NCI-H526 (cell line): ENCODE data around the gene GABBR2.
A peak's percentile ranks its signal among the peaks of the same experiment; 100 is the strongest.

Source experiments
- DNase-seq, 2 experiments: peaks; one replicate each; lab custom pipeline; 2025; lab: John Stamatoyannopoulos, UW

Gene GABBR2

DNA sequence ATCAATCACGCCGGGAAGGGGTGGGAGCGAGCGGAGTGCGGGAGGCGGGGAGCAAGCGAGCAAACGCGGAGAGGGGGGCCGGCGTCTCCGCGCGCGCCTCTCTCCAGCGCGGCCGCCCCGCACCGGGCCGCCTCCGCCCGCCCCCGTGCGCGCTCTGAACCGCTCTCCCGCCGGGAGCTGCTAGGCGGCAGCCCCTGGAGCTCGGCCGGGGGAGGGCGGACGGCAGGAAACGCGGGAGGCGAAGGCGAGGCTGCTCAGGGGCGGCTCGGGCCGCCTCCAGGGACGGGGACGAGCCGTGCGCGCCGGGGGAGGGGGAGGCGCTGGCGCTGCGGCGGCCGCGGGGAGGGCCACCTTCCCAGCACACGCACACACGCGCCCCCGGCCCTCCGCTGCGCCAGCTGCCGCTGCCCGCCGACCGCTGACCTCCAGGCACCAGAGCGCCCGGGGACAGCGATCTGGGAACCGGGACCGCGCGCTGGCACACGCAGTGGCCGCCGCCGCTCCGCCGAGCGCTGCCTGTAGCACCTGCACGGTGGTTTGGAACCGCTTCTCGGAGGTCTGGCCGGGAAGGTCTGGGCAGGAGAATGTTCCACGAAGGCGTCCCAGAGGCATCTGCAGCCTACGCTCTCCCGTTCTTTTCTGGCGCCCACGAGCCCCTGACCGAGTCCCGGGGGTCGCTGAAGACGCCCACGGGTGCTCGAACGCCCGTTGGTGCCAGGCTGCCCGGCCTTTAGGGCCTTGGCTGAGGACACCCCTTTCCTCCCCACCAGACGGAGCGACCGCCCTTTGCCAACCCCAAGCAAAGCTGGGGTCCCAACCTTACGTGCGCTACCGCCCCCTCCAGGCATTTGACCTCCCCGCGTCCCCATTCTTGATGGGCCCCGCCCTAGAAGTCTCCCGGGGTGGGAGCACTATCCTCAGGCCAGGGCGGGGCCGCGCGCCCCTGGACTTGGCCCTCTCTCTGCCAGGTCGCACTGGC is at the start of gene GABBR2:
Gene GABBR2, minus strand, starts transcription at position 3 of the 979 bp plus-strand sequence. CDS start 198 bp downstream, outside the sequence.
- peak in 1 of 2 experiments; percentile 48 for DNase-seq

DNA sequence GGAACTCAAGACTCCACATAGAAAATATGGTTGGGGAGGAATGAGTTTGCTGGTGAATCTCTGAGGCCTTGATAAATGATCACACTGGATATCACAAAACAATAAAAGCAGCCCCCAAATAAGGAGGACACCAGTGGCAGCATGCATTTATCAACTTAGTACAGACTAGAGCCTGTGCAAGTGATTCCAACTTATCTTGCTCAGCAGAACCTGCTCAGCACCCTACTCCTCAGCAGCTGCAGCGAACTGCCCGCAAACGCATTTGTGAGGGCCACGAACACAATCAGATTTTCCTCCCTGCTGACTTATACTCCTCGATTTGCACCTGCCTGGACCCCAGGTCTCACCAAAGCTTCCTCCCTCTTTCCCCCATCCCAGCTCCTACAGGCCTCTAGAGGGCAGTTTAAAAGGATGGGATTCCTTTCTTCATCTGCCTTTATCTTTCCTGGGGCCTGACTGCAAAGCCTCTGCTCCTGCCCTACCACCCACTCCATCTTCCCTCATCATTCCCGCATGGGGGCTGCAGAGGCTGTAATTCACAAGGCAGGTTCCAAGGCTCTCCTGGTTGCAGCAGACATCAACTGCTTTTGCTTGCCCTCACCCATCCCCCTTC is 46.4 kb upstream of the GABBR2 start:
- peak in 1 of 2 experiments; percentile 4 for DNase-seq

DNA sequence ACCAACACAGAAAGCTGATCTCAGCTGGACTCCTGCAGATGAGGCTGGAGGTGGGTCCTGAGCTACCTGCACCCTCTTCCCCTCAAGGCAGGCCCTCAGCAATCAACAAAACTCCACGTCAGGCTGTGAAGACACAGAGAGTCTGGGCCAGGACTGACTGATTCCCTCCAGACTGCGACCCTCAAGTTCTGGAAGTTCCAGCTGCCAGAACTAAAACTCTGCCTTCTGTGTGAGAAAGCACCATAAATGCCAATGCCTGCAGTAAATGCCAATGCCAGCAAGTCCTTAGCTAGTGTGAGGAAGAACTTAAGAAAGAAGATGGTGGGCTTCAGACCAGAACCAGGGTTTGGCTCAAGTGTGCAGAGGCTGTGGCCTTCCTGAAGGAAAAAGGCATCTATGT is 42.5 kb upstream of the GABBR2 start:
- DNase-seq: no peak

DNA sequence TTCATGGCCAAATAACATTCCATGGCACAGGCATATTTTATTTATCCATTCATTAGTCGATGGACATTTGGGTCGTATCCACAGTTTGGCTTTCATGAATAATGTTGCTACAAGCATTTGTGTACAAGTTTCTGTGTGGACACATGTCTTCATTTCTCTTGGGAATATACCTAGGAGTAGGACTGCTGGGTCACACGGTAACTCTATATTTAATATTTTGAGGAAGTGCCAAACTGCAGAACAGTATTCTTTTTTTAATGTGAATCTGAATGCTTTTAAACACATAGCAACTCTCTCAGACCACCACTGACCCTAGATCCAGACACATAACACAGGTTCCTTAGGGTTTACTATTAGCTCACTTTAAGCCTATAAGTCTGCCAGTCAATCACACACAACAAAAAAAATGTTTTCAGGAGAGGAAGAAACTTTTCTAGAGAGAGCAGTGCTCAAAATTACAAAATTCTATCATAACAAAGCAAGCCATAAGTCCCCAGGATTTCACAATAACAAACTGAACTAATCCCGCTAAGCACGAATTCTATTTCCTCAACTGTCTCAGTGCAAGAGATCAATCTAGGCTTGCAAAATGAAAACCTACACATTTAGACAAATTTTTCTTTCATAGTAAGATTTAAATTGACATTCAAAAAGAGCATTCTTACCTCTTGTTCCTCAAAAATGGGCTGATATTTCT is 41.8 kb upstream of the GABBR2 start:
- no peak for DNase-seq

DNA sequence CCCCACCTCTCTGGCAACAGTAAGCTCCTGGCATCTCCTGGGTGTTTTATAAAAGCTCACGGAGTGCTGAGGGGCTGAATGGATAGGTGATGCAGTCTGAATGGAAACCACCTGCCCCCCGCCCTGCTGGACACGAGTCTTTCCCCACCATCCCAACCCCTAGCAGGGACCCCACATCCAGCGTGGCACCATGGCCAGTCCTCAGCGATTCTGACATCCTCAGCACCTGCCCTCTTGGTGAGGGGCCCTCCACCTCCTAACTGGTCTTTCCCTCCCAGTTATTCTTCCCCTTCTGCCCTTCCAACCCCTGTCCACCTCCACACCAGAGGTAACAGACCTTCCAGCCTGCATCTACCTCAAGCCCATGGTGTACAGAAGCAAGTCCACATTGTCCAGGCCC is 38.7 kb upstream of the GABBR2 start:
- DNase-seq: no peak

DNA sequence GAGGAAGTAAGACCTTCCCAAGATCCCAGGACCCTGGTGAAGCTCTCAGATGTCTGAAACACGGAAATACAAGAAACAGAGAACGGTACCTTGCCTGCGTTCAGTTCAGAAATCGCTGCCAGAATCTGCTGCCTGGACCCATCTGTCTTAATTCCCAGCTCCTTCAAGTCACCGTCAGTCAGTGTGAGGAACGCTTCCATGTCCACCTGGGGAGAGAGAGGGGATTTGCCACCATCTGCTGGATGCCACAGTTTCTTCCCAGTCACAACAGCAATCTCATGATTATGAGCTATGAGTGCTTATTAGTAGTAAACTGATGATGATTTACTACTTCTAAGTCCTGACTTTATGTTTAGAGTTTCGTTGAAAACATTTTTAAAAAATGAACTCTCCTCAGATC is 36.7 kb upstream of the GABBR2 start:
- DNase-seq: no peak

DNA sequence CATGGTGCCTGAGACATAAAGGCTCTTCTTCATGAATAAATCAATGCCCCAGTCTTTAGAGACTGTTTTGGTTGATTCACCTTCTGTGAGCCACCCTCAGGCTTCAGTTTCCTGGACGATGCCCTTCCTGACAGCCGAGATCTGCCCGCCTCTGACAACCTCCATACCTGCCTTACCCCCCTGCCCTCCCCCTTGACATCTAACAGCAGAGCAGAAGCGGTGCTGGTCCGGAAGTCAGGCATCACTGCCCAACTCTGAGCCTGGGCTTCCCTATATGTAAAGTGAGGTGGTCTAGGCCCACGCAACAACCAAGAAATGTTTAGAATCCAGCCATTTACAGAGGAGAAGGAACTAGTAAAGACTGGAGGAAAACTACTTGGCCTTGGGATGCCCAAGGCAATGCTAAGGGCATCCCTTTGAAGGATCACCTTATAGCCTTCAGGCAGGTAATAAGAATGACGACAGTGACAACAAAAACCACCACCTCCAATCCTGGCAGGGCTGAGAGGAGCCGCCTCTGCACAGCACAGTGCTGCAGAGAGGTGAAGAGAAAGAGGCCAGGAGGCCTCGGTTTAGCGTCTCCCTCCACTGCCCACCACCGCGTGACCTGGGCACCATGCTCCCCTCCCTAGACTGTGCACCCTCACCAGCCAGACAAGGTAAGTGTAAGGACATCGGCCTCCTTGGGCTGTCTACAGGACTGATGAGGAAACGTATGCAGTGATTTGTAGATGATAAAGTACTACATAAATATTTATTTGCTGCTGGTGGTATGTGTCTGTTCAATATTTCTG is 35.3 kb upstream of the GABBR2 start:
- DNase-seq: no peak

DNA sequence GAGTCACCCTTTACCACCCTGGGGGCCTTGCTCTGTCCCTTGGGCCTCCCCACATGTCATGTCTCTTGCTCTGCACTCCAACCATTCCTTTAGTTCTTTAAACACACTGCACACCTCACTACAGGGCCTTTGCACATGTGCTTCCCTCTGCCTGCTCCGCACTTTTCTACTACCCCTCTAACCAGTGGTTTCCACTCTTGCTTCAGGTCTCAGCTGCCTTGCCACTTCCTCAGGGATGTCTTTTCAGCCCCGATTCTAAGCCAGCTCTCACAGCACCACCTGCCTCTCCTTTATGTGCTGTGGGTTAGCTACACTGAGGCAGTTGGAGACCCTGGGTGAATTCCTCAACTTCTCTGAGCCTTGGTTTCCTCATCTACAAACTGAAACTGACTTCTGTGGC is 34.6 kb upstream of the GABBR2 start:
- DNase-seq: no peak

DNA sequence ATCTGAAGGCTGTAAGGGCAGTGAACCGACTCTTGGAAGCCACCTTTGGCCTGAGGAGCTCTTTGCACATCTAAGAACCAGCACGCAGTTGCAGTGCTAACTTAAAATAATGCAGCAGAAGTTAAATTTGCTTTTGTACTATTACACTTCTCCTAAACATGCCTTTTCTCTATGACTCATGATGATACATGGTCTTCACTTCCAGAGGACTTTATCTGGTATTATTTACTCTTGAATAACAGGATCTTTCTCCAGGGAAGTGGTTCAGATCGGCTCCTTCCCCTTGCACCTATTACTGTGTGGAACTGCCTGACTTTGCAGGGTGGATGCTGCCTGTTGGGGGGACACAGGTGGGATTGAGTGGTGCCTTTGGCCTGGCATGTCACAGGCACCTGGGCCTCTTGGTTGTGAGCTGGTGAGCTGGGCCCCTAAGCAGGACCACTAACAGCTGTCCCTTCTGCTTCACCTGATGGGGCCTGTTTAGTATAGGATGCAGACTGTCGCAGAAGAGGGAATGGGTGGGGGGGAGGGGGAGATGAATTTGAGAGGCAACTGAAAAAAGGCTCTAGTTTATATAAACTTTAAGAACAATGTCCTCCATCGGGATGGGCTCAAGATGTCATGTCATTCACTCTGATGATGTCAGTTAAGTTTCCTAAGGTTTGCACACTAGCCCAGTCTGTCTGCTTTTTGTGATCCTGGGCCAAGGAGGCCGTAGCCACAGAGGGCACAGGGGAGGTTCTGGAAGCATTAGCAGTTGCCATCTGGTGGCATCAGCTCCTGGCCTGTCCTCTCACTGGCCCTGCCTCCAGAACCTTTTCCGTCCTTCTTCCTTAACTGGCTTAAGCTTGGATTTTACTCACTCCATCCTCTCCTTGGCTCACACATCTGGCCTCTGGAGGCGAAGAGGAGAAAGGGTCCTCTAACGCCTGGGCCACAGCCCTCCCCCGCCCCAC is 33.9 kb upstream of the GABBR2 start:
- DNase-seq: no peak

- DNase-seq: no peak
Observed at GRCh38 chr9:98740226-98740881, 31.6 kb upstream of the GABBR2 start.

DNA sequence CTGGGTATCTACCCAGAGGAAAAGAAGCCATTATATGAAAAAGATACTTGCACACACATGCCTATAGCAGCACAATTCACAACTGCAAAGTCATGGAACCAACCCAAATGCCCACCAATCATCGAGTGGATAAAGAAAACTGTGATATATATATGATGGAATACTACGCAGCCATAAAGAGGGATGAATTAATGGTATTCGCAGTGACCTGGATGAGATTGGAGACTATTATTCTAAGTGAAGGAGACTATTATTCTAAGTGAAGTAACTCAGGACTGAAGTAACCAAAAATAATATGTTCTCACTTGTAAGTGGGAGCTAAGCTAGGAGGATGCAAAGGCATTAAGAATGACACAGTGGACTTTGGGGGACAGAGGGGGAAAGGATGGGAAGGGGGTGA is 30.0 kb upstream of the GABBR2 start:
- DNase-seq: no peak

- no peak for DNase-seq
Observed at GRCh38 chr9:98736226-98736625, 27.5 kb upstream of the GABBR2 start.

DNA sequence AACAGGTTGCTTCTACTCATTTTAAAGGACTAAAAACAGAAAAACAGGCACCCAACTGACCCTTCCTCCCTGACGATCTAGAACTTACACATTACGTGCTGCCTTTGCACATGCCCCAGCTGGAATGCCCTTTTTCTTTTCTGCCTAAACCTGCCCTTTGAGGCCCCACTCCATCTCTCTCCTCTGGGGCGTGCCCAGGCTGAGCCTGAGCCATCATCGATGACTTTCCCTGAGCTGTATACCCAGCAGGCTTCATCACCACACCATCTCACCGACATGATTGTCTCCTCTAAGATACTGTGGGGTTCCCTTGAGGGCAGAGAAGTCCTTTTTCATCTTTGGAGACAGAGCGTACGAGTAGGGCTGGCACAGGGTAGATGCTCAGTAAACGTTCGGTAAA is 24.1 kb upstream of the GABBR2 start:
- DNase-seq: no peak

DNA sequence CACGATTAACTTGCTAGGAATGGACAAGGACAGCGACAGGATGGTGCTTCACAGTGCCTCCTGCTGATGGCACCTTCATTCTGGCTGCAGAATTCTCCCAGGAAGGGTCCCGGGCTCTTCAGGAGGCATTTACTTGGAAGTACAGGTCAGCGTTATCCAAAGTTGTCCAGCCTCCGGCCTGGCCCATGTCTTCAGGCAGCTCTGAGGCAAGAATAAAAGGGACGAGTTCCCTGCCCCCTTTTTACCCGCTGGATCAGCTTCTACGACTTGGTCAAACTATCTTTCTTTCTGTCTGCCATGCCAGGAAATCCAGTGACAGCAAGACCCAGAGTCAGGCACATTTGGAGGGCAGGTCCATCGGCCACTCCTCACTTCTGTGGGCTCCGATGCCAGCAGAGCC is 23.4 kb upstream of the GABBR2 start:
- no peak for DNase-seq

DNA sequence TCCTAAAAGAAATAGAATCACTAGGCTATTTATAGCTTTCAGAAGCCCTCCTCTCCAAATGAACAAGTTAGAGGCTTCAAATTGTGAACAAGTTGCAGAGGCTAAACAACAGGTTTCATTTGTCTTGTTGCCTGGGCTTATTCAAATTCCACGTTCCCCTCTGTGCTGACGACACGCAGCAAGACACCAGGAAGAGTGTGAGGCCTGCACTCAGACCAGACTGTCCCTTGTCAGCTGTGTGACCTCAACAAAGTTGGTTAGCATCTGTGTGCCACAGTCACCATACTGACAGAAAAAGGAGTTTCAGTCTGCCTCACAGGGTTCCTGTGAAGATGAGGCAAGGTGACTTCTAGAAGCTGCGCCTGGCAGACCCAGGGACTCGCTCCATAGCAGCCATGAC is 22.1 kb upstream of the GABBR2 start:
- DNase-seq: no peak

DNA sequence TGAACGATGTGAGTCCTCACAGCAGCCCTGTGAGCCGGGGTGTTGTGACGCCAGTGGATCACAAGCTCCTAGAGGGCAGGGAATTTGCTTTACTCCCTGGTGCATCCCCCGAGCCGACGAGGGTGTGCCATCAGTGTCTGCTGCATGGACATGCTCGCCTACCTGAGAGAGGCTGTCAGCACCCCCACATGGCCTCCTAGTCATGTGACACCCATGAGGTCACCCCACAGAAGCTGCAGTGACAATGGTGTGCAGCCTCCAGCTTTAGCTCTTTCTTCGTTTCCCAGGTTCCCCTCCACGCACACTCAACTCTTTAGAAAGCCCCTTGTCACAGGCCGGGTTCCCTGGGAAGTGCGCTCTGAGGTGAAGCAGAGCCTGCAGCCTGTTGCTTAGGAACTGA is 19.8 kb upstream of the GABBR2 start:
- no peak for DNase-seq

DNA sequence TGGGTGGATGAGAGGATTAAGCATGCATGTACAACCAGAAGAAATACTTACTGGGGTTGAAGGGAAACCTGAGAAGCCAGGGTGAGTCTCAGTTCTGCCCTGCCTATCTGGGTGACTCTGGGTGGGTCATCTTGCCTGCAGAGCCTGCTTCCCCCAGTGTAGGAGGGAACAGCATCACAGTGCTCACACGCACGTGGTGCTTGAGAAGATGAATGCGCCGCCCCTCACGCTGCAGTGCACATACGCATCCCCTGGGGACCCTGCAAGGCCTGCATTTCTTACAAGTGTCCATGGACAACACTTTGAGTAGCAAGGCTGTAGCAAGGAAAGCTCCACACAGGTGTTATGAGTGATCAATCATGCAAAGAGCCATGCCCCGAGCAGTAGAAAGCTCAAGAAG is 18.7 kb upstream of the GABBR2 start:
- DNase-seq: no peak

DNA sequence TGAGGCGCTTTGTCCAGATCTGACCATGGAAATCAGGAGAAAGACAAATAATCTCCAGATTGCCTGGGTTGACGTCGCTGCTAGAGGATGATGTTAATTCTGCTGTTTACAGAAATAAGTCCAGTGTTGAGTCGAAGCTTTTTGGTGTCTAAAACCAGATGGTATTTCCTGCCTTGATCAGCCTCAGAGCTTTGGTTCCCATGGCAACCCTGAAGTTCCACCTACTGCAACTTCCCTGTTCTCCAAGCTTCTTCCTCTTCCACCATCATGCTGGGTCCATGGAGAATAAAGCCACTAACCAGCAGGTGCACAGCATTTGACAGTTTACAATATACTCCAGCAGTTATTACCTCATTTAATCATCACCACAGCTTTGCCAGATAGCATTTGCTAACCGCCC is 18.0 kb upstream of the GABBR2 start:
- DNase-seq: no peak

GRCh38 chr9:98724810-98725530 is 16.2 kb upstream of the GABBR2 start:
- no peak for DNase-seq

DNA sequence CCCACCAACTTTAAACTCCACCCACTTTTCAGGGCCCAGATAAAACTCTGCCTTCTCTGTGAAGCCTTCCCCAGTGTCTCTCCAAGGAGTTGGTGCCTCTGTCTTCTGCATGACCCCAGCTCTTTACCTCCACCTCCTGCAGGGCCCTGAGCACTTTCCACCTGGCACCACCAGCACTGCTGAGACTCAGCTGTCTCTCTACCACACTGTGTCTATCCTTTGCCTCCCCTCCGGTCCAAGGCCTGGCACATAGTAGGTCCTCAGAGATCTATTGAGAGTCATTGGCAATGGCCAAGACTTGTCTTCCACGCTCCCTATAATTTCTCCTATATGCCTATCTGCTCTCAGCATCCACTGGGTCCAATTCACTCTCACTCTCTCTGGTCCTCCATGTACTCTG is 12.9 kb upstream of the GABBR2 start:
- no peak for DNase-seq
